Gastrocnemius medialis (tissue), 4 donors: ENCODE measurements around the gene IL22RA1. TPM values are rescaled to one million over a fixed set of nuclear protein-coding genes. Genes with fewer than 3 reads are reported as not detected.

Experiments used
- ATAC-seq, 2 donors: fragments of 150-250 bp; one replicate each; pipeline ENCODE4 v1.9.1; 2016
- DNase-seq, 2 donors: peaks; one replicate each; pipeline ENCODE4 v3.0.0-alpha.2; 2019
- H3K27ac ChIP-seq, 4 donors: fragments of 200-600 bp; sonication (generic); 1 replicate in 1 of 4; 2 replicates in 3 of 4; pipeline ENCODE4 v1.5.1; 2016 to 2018; ENCODE audit warnings: mild to moderate bottlenecking in 2 of 4, moderate library complexity in 1 of 4
- H3K27me3 ChIP-seq, 3 donors: fragments of 200-600 bp; sonication (generic) in 2 of 3; 1 replicate in 1 of 3; 2 replicates in 2 of 3; pipeline versions ENCODE4 v1.5.1 to v1.6.0; 2016 to 2019; ENCODE audit warnings: mild to moderate bottlenecking in 1 of 3, moderate library complexity in 1 of 3
- H3K36me3 ChIP-seq, 2 donors: fragments of 200-600 bp; sonication (generic) in 1 of 2; one replicate each; pipeline ENCODE4 v1.5.1; 2017 to 2018
- H3K4me1 ChIP-seq, 2 donors: fragments of 200-600 bp; sonication (generic) in 1 of 2; one replicate each; pipeline ENCODE4 v1.5.1; 2016 to 2017; ENCODE audit warnings: mild to moderate bottlenecking in 2 of 2
- H3K4me3 ChIP-seq, 4 donors: fragments of 200-600 bp; sonication (generic) in 3 of 4; 1 replicate in 1 of 4; 2 replicates in 3 of 4; pipeline ENCODE4 v1.5.1; 2016 to 2019; ENCODE audit warnings: mild to moderate bottlenecking in 2 of 4
- H3K9me3 ChIP-seq, 3 donors: fragments of 200-600 bp; sonication (generic) in 2 of 3; 1 replicate in 1 of 3; 2 replicates in 2 of 3; pipeline ENCODE4 v1.5.1; 2016 to 2019
- CTCF ChIP-seq, 5 experiments: fragments of 450-650 bp in 3 of 5; fragments of 200-600 bp in 2 of 5; sonication (generic) in 2 of 5; IDR thresholded peaks in 4 of 5; conservative IDR thresholded peaks in 1 of 5; 1 replicate in 4 of 5; 2 replicates in 1 of 5; pipeline ENCODE4 v1.5.1; 2016 to 2019; ENCODE audit warnings: antibody characterized with exemption in 5 of 5, mild to moderate bottlenecking in 3 of 5, moderate library complexity in 3 of 5
- POLR2A ChIP-seq, 2 donors: fragments of 450-650 bp; IDR thresholded peaks; one replicate each; pipeline ENCODE4 v1.6.1; 2017; ENCODE audit warnings: antibody characterized with exemption in 2 of 2, mild to moderate bottlenecking in 2 of 2, moderate library complexity in 2 of 2
- in situ Hi-C, 4 donors: fragments of 200-750 bp; cut with MboI; loops; one replicate each; pipeline versions ENCODE4 v1.15.0 to v1.8.0; 2017; ENCODE audit warnings: low sequenced_read_pairs in 4 of 4
- intact Hi-C: fragments of 100-400 bp; cut with DNase I; formaldehyde crosslinking; loops from one replicate; pipeline ENCODE4 v1.15.1; 2023; ENCODE audit warnings: low total_unique reads
- total RNA-seq, 4 donors: library from RNA; depleted of rRNA; stranded (reverse); fragments of >200 nt; gene quantifications; one replicate each; pipeline versions ENCODE4 v1.1.0 to v1.2.3, GENCODE V29; 2016

IL22RA1 gene
- under 1 TPM in 1 of 4 donors, not detected in 3; 0.36 TPM for total RNA-seq

GRCh38 chr1:24142546-24143534 is at the start of gene IL22RA1:
TSS of gene IL22RA1 (minus strand) at chr1:24143140. CDS start at chr1:24143082, 58 bp downstream.
- intact Hi-C loops = no loop called here
- no peak within 1 kb of the TSS for H3K27ac ChIP-seq
- H3K4me3 ChIP-seq = peak within 1 kb of the TSS; percentile 33 to 61 (median 48)
- peaks cover 0 to 7% of the 10 kb centered on the region in 2 donors for H3K4me1 ChIP-seq
- TF ChIP-seq POLR2A (IDR thresholded peaks at IDR 0.05) = no peak
- TF ChIP-seq CTCF (IDR thresholded peaks at IDR 0.05 in 4 of 5, conservative IDR thresholded peaks at IDR 0.05 in 1 of 5) = no peak
- H3K36me3 ChIP-seq = no peaks in the 10 kb centered on the region
- H3K27me3 ChIP-seq = no peaks in the 10 kb centered on the region
- ATAC-seq (peak; percentile 43 to 48), DNase-seq (no peak)
- in situ Hi-C loops = no loop called here
- H3K9me3 ChIP-seq = no peaks in the 10 kb centered on the region

- TF ChIP-seq CTCF (IDR thresholded peaks at IDR 0.05 in 4 of 5, conservative IDR thresholded peaks at IDR 0.05 in 1 of 5) (no peak), POLR2A (IDR thresholded peaks at IDR 0.05) (no peak)
- Histone ChIP-seq H3K27me3 (no peaks in the 10 kb centered on the region), H3K27ac (peak overlapping the region in 1 of 4 donors; percentile 18), H3K4me3 (no peak overlapping the region), H3K9me3 (no peaks in the 10 kb centered on the region), H3K4me1 (peaks cover 19 to 20% of the 10 kb centered on the region in 2 donors), H3K36me3 (no peaks in the 10 kb centered on the region)
- no peak for DNase-seq
- in situ Hi-C loops = no loop called here
- intact Hi-C loops = no loop called here
- ATAC-seq = peak in 1 of 2 donors; percentile 45
Measured at GRCh38 chr1:24191860-24192259, 48.9 kb upstream of the IL22RA1 start.

- Histone ChIP-seq H3K27ac (peak overlapping the region in 1 of 4 donors; percentile 18), H3K36me3 (no peaks in the 10 kb centered on the region), H3K4me1 (peaks cover 19 to 23% of the 10 kb centered on the region in 2 donors), H3K9me3 (no peaks in the 10 kb centered on the region), H3K4me3 (no peak overlapping the region), H3K27me3 (no peaks in the 10 kb centered on the region)
- ATAC-seq (no peak), DNase-seq (no peak)
- intact Hi-C loops = no loop called here
- TF ChIP-seq POLR2A (IDR thresholded peaks at IDR 0.05) (no peak), CTCF (IDR thresholded peaks at IDR 0.05 in 4 of 5, conservative IDR thresholded peaks at IDR 0.05 in 1 of 5) (no peak)
- in situ Hi-C loops = no loop called here
Measured at GRCh38 chr1:24190983-24191461, 48.1 kb upstream of the IL22RA1 start.

GRCh38 chr1:24189528-24189927 is 46.6 kb upstream of the IL22RA1 start:
- ATAC-seq = no peak
- H3K27ac ChIP-seq = peak overlapping the region in 2 of 4 donors; percentile 45 to 64

More at GRCh38 chr1:24189528-24189927, 46.6 kb upstream of the IL22RA1 start:
- no peak for DNase-seq
- TF ChIP-seq POLR2A (IDR thresholded peaks at IDR 0.05) (no peak), CTCF (IDR thresholded peaks at IDR 0.05 in 4 of 5, conservative IDR thresholded peaks at IDR 0.05 in 1 of 5) (no peak)
- Histone ChIP-seq H3K4me3 (no peak overlapping the region), H3K4me1 (peaks cover 19 to 23% of the 10 kb centered on the region in 2 donors), H3K36me3 (no peaks in the 10 kb centered on the region), H3K9me3 (no peaks in the 10 kb centered on the region), H3K27me3 (no peaks in the 10 kb centered on the region)
- intact Hi-C loops (no loop called here), in situ Hi-C loops (no loop called here)
